Endothelial cell (in vitro differentiated cells): ENCODE measurements around the gene AKIRIN1. TPM values are rescaled to one million over a fixed set of nuclear protein-coding genes. Genes with fewer than 3 reads are reported as not detected.
A peak's percentile ranks its signal among the peaks of the same experiment; 100 is the strongest.
"Not testable (repeated sequence)": the region's sequence is repeated elsewhere in the genome, so short reads cannot be mapped to it uniquely, and the experiment has no call there.

Experiments
- DNase-seq: peaks from one replicate; pipeline ENCODE4 v3.0.0; 2021; ENCODE audit warnings: low spot score
- H3K27ac Mint-ChIP-seq: one replicate; pipeline ENCODE4 v1.8.0; 2021; ENCODE audit warnings: mixed read lengths, inconsistent platforms; ENCODE audit not compliant: unreplicated experiment
- H3K27me3 Mint-ChIP-seq: one replicate; pipeline ENCODE4 v1.8.0; 2021; ENCODE audit warnings: mild to moderate bottlenecking, moderate library complexity, mixed read lengths, inconsistent platforms; ENCODE audit not compliant: unreplicated experiment
- H3K36me3 Mint-ChIP-seq: one replicate; pipeline ENCODE4 v1.8.0; 2021; ENCODE audit warnings: mild to moderate bottlenecking, low read depth, mixed read lengths, inconsistent platforms; ENCODE audit not compliant: unreplicated experiment
- H3K4me1 Mint-ChIP-seq: one replicate; pipeline ENCODE4 v1.8.0; 2021; ENCODE audit warnings: mild to moderate bottlenecking, mixed read lengths, inconsistent platforms; ENCODE audit not compliant: unreplicated experiment
- H3K4me3 Mint-ChIP-seq: one replicate; pipeline ENCODE4 v1.8.0; 2021; ENCODE audit warnings: mild to moderate bottlenecking, mixed read lengths, inconsistent platforms; ENCODE audit not compliant: unreplicated experiment
- H3K9me3 Mint-ChIP-seq: one replicate; pipeline ENCODE4 v1.8.0; 2021; ENCODE audit warnings: mixed read lengths, inconsistent platforms; ENCODE audit not compliant: unreplicated experiment
- total RNA-seq: library from RNA; stranded (reverse); fragmentation: NEBNext Ultra II Directional; extraction: Animal tissue kit (Norgen Biotek cat#: 25700); gene quantifications from one replicate; pipeline ENCODE4 v1.2.1, GENCODE V29; 2021; ENCODE audit not compliant: unreplicated experiment
- TF ChIP-seq, protein P1 (sequence below): fragments of 200-600 bp; sonication (generic); IDR thresholded peaks from one replicate; pipeline ENCODE4 v1.5.0; 2021; ENCODE audit warnings: antibody characterized with exemption; ENCODE audit not compliant: unreplicated experiment

AKIRIN1 gene
- total RNA-seq, 1 donor from 2014 or later: 81.3 TPM

DNA sequence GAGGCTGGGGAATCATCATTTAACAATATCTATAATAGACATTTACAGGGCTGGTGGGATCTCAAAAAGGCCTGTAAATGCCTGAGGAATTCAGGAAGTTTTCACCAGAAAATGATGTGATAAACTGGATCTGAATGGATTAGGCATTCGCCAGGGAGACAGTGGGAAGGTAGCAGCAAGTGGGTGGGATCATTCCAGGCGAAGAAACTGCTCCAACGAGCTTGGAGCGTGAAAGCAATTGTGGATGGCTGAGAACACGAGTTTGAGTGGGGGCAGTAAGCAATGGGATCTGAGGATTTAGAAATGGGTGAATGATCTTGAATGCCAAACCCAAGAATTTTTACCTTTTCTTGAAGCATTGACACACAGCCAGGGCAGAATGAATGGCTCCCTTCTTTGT, 26.2 kb downstream of the AKIRIN1 start:
- DNase-seq: no peak
- TF ChIP-seq, protein P1, sequence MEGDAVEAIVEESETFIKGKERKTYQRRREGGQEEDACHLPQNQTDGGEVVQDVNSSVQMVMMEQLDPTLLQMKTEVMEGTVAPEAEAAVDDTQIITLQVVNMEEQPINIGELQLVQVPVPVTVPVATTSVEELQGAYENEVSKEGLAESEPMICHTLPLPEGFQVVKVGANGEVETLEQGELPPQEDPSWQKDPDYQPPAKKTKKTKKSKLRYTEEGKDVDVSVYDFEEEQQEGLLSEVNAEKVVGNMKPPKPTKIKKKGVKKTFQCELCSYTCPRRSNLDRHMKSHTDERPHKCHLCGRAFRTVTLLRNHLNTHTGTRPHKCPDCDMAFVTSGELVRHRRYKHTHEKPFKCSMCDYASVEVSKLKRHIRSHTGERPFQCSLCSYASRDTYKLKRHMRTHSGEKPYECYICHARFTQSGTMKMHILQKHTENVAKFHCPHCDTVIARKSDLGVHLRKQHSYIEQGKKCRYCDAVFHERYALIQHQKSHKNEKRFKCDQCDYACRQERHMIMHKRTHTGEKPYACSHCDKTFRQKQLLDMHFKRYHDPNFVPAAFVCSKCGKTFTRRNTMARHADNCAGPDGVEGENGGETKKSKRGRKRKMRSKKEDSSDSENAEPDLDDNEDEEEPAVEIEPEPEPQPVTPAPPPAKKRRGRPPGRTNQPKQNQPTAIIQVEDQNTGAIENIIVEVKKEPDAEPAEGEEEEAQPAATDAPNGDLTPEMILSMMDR: no peak
- H3K9me3 Mint-ChIP-seq: no peaks in the 10 kb centered on the region
- H3K36me3 Mint-ChIP-seq: peaks cover 3% of the 10 kb centered on the region
- no peaks in the 10 kb centered on the region for H3K27me3 Mint-ChIP-seq
- no peak overlapping the region for H3K4me3 Mint-ChIP-seq
- no peaks in the 10 kb centered on the region for H3K4me1 Mint-ChIP-seq
- no peak overlapping the region for H3K27ac Mint-ChIP-seq

DNA sequence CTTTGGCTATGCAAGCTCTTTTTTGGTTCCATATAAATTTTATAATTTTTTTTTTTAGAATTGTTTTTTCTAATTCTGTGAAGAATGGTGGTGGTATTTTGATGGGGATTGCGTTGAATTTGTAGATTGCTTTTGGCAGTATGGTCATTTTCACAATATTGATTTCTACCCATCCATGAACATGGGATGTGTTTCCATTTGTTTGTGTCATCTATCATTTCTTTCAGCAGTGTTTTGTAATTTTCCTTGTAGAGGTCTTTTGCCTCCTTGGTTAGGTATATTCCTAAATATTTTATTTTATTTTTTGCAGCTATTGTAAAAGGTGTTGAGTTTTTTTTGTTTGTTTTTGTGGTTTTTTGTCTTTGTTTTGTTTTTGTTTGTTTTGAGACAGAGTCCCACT, 29.4 kb downstream of the AKIRIN1 start:
- H3K9me3 Mint-ChIP-seq, H3K4me3 Mint-ChIP-seq, H3K36me3 Mint-ChIP-seq, H3K27me3 Mint-ChIP-seq, H3K27ac Mint-ChIP-seq, DNase-seq, H3K4me1 Mint-ChIP-seq: not testable (repeated sequence)

DNA sequence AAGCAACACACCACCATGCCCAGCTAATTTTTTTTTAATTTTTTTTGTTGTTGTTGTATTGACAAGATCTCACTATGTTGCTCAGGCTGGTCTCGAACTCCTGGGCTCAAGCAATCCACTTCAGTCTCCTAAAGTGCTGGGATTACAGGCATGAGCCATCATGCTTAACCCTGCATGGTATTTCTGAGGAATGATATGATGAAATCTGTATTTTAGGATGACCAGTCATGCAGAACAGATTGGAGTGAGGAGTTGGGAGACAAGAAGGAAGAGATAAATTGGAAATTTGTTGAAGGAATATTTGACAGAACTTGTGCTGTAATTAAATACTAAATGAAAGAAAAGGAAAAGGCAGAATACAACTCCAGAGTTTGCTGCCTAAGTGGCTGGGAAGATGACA, 30.4 kb downstream of the AKIRIN1 start:
- H3K27ac Mint-ChIP-seq: no peak overlapping the region
- no peak for DNase-seq
- H3K9me3 Mint-ChIP-seq: no peaks in the 10 kb centered on the region
- peaks cover 2% of the 10 kb centered on the region for H3K27me3 Mint-ChIP-seq
- TF ChIP-seq, protein P1: no peak
- no peak overlapping the region for H3K4me3 Mint-ChIP-seq
- H3K4me1 Mint-ChIP-seq: peaks cover 5% of the 10 kb centered on the region
- peaks cover under 1% of the 10 kb centered on the region for H3K36me3 Mint-ChIP-seq

DNA sequence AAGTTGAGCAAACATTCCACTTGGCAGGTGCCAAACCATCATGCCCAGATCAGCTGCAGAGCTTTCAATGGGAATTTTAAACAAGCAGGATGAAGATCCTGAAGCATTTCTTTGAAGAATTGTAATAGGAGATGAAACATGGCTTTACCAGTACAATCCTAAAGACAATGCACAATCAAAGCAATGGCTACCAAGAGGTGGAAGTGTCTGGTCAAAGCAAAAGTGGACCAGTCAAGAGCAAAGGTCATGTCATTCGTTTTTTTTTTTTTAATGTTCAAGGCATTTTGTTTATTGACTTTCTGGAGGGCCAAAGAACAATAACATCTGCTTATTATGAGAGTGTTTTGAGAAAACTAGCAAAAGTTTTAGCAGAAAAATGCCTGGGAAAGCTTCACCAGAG, 32.1 kb downstream of the AKIRIN1 start:
- DNase-seq: no peak
- peaks cover 9% of the 10 kb centered on the region for H3K27me3 Mint-ChIP-seq
- peaks cover 14% of the 10 kb centered on the region for H3K4me1 Mint-ChIP-seq
- H3K9me3 Mint-ChIP-seq: no peaks in the 10 kb centered on the region
- peaks cover 5% of the 10 kb centered on the region for H3K36me3 Mint-ChIP-seq
- TF ChIP-seq, protein P1: no peak
- no peak overlapping the region for H3K4me3 Mint-ChIP-seq
- H3K27ac Mint-ChIP-seq: no peak overlapping the region

DNA sequence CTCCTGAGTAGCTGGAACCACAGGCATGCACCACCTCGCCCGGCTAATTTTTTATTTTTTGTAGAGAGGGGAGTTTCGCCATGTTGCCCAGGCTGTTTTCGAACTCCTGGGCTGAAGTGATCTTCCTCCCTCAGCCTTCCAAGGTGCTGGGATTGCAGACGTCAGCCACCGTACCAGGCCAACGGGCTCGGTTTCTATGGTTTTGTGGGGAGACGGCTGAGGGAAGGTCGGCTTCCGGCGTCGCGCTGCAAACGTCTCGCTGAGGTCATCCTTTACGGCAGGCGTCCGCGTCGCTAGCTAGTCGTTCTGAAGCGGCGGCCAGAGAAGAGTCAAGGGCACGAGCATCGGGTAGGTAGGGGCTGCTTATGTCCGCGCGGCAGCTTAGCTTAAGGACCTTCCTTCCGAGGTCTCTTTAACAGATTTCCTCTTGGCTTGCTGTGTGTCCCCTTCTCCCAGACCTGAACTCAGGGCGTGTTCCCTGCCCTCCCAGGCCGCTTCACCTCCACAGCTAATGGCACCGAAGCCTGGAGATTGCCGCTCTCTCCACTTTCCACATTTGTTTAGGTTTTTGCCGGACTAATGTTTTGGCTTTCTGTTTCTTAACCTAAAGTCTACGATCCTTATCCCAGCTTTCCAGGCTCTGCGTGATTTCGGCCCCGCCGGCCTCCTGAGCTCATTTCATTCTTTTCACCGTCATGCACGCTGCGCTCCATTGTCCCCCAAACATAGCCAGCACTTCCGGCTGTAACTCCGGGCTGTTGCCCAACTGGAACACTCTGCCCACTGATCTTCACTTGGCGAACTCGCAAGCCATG, 35.2 kb downstream of the AKIRIN1 start, which contains the start of gene NDUFS5:
TSS of gene NDUFS5 (plus strand) at position 300 of the 815 bp plus-strand sequence. CDS start 2,375 bp downstream, outside the sequence.
- Mint-ChIP-seq H3K27me3 (peaks cover 11% of the 10 kb centered on the region), H3K4me1 (peaks cover 14% of the 10 kb centered on the region), H3K36me3 (peaks cover 14% of the 10 kb centered on the region), H3K27ac (peak within 1 kb of the TSS; percentile 98), H3K9me3 (no peaks in the 10 kb centered on the region), H3K4me3 (peak within 1 kb of the TSS; percentile 95)
- TF ChIP-seq, protein P1: no peak
- peak; percentile 81 for DNase-seq
